HG02642 (cell line): ENCODE data around the gene PITPNC1.
"Not testable (repeated sequence)": the region's sequence is repeated elsewhere in the genome, so short reads cannot be mapped to it uniquely, and the experiment has no call there.

ENCODE experiments used
- ATAC-seq: cut with Tn5 transposase; IDR thresholded peaks from one replicate; pipeline ENCODE4 v1.9.1; 2021; ENCODE audit warnings: mild to moderate bottlenecking; ENCODE audit not compliant: unreplicated experiment, poor library complexity

Gene PITPNC1

GRCh38 chr17:67566656-67567055 is 189.6 kb downstream of the PITPNC1 start:
- ATAC-seq: no peak

GRCh38 chr17:67569015-67569451 is 192.0 kb downstream of the PITPNC1 start:
- no peak for ATAC-seq

DNA sequence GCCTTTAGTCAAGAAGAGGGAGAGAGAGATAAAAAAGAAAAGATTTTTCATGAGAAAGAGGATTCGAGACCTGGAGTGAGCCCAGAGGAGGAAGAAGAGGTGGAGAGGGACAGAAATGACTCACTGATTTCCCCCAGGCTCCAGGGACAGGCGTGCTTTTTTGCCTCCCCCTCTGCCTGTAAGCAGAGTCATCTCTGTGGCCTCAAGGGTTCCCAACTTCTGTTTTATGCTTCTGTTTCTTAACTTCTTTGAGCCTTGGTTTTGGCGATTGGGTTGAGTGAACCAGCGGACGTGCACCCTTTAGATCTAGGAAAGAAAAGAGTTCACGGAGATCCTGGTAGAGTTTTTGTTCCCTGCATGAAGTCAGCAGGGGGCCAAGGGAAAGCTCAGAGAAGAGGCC is 192.8 kb downstream of the PITPNC1 start:
- no peak for ATAC-seq

GRCh38 chr17:67570797-67571196 is 193.7 kb downstream of the PITPNC1 start:
- ATAC-seq: no peak

GRCh38 chr17:67571478-67571877 is 194.4 kb downstream of the PITPNC1 start:
- no peak for ATAC-seq

DNA sequence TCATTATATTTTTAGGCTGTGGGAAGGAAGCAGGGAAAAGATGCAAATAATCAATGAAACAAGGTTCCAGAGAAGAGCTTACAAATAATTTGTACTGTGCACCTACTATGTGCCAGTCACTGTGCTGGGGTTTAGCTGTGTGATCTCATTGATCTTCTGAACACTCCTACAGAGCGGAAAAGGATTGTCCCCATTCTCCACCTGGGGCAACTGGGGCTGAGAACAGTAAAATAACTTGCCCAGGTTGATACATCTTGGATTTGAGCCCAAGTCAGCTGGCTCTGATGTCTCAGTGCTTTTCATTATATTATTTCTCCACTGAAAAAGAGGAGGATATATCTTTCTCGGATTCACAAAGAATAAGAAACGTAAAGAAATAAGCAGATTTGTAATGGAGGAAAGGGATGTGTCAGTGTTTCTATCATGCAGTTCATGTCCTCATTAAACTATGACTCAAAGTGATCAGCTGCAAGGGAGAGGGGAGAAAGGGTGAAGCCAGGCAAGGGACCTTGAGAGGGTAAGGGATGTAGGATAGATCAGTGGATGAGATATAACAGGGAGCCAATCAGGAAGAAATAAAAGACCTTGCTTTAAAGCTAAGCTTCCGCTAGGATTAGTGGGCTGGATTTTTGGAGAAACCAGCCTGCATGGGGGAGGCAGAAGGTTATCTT is 197.0 kb downstream of the PITPNC1 start:
- no peak for ATAC-seq

- ATAC-seq: peak; percentile 44
Observed at GRCh38 chr17:67574658-67575293, 197.7 kb downstream of the PITPNC1 start.

- peak; percentile 32 for ATAC-seq
Observed at GRCh38 chr17:67575325-67575724, 198.2 kb downstream of the PITPNC1 start.

DNA sequence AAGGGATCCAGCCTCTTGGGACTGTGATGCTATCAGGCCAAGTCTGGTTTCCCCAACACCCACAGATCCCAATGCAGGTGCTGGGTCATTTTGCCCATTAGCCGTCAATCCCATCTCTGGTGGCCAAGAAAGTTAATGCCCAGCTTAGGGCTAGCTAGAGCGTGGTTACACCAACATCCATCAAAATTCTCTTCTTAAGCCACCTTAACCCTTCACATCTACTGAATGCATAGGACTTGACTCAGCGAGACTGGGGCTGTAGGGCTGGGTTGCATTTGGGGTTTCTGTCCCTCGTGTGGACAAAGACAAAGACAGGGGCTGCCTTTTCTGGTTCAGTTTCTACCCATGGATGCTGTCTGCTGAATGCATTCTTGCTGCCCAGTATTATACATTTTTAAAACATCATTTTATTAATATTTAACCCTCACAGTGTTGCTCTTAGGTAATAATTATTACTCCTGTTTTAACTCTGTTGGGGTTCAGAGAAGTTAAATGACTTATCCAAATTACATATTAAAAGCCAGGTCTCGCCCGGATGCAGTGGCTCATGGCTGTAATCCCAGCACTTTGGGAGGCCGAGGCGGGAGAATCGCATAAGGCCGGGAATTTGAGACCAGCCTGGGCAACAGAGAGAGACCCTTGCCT is 199.5 kb downstream of the PITPNC1 start:
- ATAC-seq: no peak

- ATAC-seq: no peak
Observed at GRCh38 chr17:67577429-67578141, 200.5 kb downstream of the PITPNC1 start.

DNA sequence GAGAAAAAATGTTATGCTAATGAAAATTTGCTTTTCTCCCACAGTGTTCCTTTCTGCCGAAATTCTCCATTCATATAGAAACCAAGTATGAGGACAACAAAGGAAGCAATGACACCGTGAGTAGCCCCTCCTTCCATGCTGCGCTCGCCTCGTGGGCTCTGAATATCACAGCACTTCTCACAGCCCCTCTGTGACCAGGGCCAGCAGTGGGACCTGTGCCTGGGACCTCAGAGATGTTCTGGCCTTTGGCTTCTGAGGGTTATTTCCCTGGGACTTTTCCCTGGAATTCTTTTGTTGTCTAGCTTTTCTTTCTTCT is 201.0 kb downstream of the PITPNC1 start:
- no peak for ATAC-seq

DNA sequence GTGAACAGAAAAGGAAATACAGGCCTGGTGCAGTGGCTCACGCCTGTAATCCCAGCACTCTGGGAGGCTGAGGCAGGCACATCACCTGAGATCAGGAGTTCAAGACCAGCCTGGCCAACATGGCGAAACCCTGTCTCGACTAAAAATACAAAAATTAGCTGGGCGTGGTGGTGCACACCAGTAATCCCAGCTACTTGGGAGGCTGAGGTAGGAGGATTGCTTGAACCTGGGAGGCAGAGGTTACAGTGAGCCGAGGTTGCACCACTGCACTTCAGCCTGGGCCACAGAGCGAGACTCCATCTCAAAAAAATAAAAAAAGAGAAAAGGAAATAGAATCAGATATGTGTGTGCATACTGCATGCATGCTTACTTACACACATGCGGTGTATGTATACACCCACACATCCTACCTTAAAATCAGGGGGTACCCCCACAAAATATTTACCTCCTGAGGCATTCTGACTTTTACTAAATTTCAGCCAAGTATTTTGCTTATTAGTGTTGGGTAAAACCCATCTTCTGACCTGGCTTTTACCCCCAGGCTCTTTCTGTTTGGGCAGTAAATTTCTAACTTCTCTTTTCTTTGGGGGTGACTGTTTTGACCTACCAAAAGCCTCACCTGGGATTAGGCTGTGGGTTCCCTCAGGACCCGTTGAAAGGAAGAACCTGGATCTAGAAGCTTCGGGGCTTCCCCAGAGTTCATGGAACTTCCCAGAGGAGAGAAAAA is 201.8 kb downstream of the PITPNC1 start:
- ATAC-seq: not testable (repeated sequence)

DNA sequence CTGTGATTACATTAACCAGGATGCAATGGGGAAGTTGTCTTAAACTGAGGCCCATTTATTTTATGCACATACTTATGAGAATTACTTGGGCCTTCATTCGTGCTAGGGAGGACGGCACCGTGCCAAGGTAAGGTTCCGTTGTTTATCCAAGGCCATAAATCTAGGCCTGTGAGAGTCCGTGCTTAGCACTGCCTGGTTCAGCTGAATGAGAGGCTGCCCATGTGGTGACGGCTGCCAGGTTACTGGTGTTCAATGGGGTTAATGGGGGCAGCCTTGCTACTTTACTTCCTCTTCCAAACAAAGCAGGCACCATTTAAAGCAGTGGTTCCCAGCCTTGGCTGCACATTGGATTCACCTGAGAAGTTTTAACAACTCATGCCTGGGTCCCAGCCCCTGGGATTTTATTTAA is 205.6 kb downstream of the PITPNC1 start:
- ATAC-seq: no peak

GRCh38 chr17:67585077-67585602 is 208.1 kb downstream of the PITPNC1 start:
- no peak for ATAC-seq

GRCh38 chr17:67588326-67588725 is 211.2 kb downstream of the PITPNC1 start:
- no peak for ATAC-seq

DNA sequence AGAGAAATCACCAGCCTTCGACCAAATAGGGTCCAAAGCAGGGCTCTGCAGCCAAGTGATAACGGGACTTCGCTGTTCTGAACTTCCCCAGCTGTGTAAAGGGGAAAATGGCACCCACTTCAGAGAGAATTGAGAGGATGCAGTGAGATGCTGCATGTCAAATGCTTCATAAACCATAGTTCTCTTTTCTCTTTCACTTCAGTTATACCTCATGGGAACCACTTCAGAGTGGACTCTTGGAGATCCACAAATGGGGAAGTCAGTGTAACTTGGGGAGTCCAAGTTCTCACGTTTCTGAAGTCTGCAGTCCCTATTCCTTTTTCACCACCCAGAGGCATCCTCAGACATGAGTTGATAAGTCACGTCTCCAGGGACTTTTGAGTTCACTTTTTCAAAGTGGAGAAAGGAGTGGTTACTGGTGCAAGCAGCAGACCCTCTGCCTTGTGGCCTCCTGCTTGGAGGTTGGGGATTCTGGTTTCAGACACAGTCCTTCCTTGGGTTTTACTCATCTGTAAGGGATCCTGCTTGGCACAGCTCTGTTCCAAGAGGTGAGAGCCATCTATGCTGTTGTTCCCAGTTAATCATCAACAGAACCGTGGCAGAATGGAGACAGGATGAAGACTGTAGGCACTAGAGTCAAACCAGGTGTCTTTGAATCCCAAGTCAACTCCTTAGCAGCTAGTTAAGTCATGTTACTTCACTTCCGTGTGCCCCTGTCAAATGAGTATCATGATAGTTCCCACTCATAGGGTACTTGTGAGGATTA is 217.2 kb downstream of the PITPNC1 start:
- ATAC-seq: peak; percentile 60

DNA sequence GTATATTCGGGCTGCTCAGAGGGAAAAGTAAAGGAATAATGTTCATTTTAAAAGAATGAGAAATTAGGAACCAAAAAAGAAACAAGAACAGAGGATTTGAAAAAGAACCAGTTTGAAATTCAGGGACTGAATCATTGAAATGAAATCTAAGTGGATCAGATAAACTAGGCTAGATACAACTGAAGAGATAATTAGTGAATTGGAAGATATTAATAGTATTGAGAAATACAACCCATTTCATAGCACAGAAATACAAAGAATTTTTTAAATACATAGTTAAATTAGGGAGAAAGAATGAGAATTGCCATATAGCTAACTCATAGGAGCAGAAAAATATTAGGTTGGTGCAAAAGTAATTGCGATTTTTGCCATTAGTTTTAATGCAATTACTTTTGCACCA is 223.3 kb downstream of the PITPNC1 start:
- ATAC-seq: no peak

GRCh38 chr17:67601897-67602296 is 224.8 kb downstream of the PITPNC1 start:
- ATAC-seq: no peak

DNA sequence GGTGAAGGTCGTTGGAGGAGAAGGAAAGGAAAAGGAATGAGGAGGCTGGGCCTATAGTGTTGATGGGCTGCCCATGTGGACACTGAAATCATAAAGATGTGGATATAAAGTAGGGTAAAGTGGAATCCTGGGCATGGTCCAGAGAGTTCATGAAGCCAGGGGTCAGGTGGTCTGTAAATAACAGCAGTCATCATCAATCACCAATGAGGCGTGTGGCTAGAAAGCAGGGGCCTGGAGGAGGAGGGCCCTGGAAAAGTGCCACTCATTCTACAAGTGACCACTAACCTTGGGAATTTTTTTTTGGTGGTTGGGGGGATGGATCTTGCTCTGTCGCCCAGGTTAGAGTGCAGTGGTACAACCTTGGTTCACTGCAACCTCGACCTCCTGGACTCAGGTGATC is 225.4 kb downstream of the PITPNC1 start:
- ATAC-seq: no peak

DNA sequence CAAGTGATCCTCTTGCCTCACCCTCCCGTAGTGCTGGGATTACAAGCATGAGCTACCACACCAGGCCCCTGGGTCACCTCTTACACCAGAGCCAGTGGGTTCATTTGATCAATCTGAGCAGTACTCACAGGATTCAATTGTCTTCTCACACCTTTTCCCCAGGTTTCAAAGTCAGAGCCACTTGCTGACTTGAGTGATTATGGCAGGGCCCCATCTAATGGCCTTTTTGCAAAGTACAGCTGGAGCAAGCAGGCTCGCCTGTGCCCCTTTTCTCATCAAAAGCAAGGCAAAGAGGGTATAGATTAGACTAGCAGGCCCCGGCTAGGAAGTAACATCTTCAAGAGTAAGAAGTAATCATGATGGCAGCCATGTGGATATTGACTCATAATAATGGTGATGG is 225.9 kb downstream of the PITPNC1 start:
- ATAC-seq: no peak
